Measurements from ENCODE around the gene IGSF23. TPM values are rescaled to one million over a fixed set of nuclear protein-coding genes. Genes with fewer than 3 reads are reported as not detected.

The IGSF23 gene
- total RNA-seq, 1 experiment from 2014 or later = not detected

- H4K8ac ChIP-seq (replicated peaks; ENCODE audit: insufficient read length, low read depth, low read length) = no peak overlapping the region
- H3K9me3 Mint-ChIP-seq = peaks cover 0 to 3% of the 10 kb centered on the region in 2 experiments; a peak in 2 of 5 replicates
- H3K23me2 ChIP-seq (ENCODE audit: insufficient read length, low read depth, low read length, poor library complexity, severe bottlenecking) = no peaks in the 10 kb centered on the region
- no peaks in the 10 kb centered on the region for H4K20me1 ChIP-seq (ENCODE audit: control insufficient read depth, insufficient read depth, insufficient read length)
- H3K14ac ChIP-seq (ENCODE audit: insufficient read depth, low read length) = no peak overlapping the region
- no peak overlapping the region for H3K18ac ChIP-seq (ENCODE audit: insufficient read length, low read depth, low read length)
- no CpG with 5 or more reads among the region's 6 CpGs for WGBS (ENCODE audit: extremely low coverage, insufficient read length, low lambda C conversion rate)
- no peaks in the 10 kb centered on the region for H3K9me3 ChIP-seq (ENCODE audit: control insufficient read depth, low read depth, low read length)
- no peak overlapping the region for H2AFZ ChIP-seq (ENCODE audit: low read length)
- no peak overlapping the region for H4K91ac ChIP-seq (ENCODE audit: insufficient read length, low read depth, low read length)
- no peak for DNase-seq
- peaks cover 4% of the 10 kb centered on the region; the same call in 1 of the 2 replicates for H3K27me3 Mint-ChIP-seq (ENCODE audit: low read depth)
- H2BK5ac ChIP-seq (ENCODE audit: insufficient read length, low read length) = no peak overlapping the region
- no peak overlapping the region for H3K56ac ChIP-seq (ENCODE audit: insufficient read length, low read depth, low read length)
- no peak overlapping the region for H2BK12ac ChIP-seq (ENCODE audit: insufficient read length, low read depth, low read length)
- H3T11ph ChIP-seq (ENCODE audit: low read length) = no peak overlapping the region
- no peak overlapping the region for H3K4me3 Mint-ChIP-seq
- H3K79me1 ChIP-seq (ENCODE audit: insufficient read depth, low read depth, low read length, poor library complexity, severe bottlenecking) = no peaks in the 10 kb centered on the region
- H2BK15ac ChIP-seq (ENCODE audit: low read depth, low read length) = no peak overlapping the region
- no peak overlapping the region for H2BK120ac ChIP-seq (ENCODE audit: low read depth, low read length, poor library complexity, severe bottlenecking)
- H3K27me3 ChIP-seq (ENCODE audit: insufficient read depth, low read length) = no peaks in the 10 kb centered on the region
- H3K4me2 ChIP-seq (ENCODE audit: insufficient read depth, insufficient read length, low read length) = no peak overlapping the region
- peaks cover 29% of the 10 kb centered on the region in 2 experiments for H3K4me1 Mint-ChIP-seq
- H3K36me3 Mint-ChIP-seq (ENCODE audit: insufficient read depth in 1 of 3, low read depth in 3 of 3) = peaks cover 0 to 2% (median 2%) of the 10 kb centered on the region in 3 experiments; a peak in 3 of 7 replicates
- TF ChIP-seq CTCF (conservative IDR thresholded peaks at IDR 0.05) = no peak
- no peak overlapping the region for H2BK20ac ChIP-seq (ENCODE audit: low read depth, low read length, poor library complexity, severe bottlenecking)
- peaks cover 1% of the 10 kb centered on the region; the same call in 1 of the 2 replicates for H3K4me1 ChIP-seq (ENCODE audit: insufficient read depth, low read length)
- no peak overlapping the region for H3K23ac ChIP-seq (ENCODE audit: insufficient read length, low read depth, low read length)
- no peak overlapping the region for H2AK5ac ChIP-seq (ENCODE audit: insufficient read length, low read length)
- H4K5ac ChIP-seq (ENCODE audit: insufficient read length, low read depth, low read length) = no peak overlapping the region
- no peak overlapping the region for H3K27ac ChIP-seq (ENCODE audit: insufficient read length, low read depth, low read length)
- no peaks in the 10 kb centered on the region for H3K79me2 ChIP-seq (ENCODE audit: insufficient read depth, low read length)
- H3K27ac Mint-ChIP-seq = peak overlapping the region in 1 of 3 experiments; percentile 17; a peak in 1 of 7 replicates
- no peak overlapping the region for H3K4ac ChIP-seq (ENCODE audit: low read depth, low read length)
- H3K9ac ChIP-seq (ENCODE audit: extremely low read depth, insufficient read length, low read length) = no peak overlapping the region
Observed at GRCh38 chr19:44602081-44602480, 11.3 kb upstream of the IGSF23 start.

Measured in H9 (cell line).